HG03439 (cell line): ENCODE measurements around the gene AGER.
"Not testable (repeated sequence)": the region's sequence is repeated elsewhere in the genome, so short reads cannot be mapped to it uniquely, and the experiment has no call there.

Experiments used
- ATAC-seq: cut with Tn5 transposase; IDR thresholded peaks from one replicate; pipeline ENCODE4 v1.9.1; 2021; ENCODE audit warnings: mild to moderate bottlenecking, moderate library complexity; ENCODE audit not compliant: unreplicated experiment

AGER gene

DNA sequence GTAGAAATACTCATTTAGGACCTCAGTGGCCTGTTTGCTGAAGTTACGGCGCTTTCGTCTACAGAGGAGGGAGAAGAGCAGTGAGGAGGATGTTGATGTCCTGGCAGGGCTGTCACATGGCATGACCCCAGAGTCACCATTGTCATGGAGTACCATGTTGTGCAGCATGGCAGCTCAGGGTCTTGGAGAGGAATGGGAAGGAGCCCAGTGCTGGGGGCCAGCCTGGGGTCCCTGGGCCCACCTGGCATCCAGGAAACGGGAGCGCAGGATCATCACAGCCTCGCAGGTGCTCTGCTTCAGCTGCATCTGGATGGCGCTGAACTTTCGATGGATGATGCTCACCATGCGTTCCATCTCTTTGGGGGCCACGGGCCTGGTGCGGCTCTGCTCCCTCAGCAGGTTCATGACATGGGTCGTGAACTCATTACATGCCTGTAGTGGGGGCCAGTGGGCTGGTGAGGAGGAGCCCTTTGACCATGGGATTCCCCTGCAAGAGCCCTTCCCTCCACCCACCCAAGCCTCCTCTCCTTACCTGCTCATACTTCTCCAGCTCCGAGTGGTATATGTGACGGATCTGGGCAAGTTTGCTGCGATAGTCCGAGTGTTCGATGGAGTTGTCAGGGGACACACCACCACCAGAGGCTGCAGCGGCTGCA, 3.8 kb upstream of the AGER start:
- not testable (repeated sequence) for ATAC-seq

DNA sequence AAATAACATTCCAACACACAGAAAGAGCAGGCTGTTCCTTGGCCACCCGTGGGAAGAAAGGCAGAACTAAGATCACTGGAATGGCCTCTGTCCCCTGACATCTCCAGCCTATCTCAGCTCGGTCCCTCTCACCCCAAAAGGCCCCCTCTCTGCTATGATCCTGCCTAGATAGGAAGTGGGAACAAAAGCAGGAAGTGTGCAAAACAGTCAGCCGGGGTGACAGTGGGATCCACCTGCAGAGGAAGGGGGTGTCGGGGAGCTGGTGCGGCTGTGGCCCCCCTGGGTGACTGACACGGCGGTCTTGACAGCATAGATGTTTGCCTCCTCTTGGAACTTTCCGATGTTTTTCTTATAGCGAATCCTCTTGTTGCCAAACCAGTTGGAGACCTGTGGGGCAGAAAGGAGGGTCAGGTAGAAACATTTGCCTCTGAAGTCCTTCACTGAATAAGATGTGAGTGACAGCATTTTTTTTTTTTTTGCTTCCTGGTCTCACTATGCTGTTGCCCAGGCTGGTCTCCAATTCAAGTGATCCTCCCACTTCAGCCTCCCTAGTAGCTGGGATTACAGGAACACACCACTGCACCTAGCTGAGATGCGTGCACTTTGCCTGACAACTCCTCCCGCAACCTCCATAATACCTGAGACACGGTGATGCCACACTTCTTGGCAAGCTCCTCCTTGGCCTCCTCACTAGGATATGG, 3.1 kb upstream of the AGER start:
- ATAC-seq, result no peak

DNA sequence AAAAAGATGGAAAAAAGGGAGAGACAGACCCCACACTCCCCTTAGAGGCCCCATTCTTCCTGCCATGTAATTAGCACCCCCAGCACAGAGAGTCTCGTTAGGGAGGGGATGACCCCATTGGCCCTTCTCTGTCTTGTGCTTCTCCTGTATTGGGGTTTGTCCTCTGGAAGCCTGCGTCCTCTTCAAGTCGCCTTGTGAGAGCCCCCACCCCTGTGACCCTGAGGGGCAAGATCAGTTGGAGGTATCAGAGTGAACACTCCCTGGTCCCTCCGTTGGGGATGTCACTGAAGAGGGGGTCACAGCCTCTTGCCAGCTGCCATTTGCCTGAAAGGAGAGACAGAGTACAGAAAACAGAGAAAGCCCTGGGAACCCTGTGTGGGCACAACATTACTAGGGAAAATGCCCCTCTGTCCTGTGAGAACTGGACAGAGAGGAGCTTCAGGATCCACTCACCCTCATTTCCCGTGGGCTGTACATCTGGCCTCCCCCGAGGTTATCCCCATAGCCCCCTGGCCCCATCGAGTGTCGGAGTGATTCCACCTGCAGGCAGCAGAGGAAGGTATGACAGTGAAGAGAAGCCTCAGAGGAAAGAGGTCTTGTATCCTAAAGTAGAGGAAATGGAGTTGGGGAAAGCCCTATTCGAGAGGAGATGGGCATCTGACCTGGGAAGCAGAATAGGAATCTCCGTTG, 2.2 kb upstream of the AGER start:
- not testable (repeated sequence) for ATAC-seq

DNA sequence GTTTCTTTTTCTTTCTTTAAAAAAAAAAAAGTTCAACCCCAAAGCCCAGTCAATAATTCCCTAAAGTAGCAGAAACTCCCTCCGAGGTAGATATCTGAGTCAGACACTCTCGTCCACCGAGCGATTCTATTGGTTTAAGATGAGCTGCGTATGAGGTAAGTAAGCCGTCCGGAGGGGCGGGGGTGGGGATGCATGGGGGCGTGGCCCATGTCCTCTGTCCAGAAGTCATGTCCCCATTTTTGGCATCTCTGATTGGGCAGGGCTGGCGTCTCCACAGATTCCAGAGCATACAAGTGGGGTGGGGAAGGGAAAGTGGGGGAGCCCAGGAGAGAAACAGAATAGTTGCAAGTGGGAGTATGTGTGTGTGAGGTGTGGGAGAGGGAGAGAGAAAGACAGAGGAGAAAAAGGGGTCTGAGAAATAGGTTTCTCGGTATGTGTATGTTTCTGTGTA, 1.7 kb upstream of the AGER start:
- not testable (repeated sequence) for ATAC-seq

DNA sequence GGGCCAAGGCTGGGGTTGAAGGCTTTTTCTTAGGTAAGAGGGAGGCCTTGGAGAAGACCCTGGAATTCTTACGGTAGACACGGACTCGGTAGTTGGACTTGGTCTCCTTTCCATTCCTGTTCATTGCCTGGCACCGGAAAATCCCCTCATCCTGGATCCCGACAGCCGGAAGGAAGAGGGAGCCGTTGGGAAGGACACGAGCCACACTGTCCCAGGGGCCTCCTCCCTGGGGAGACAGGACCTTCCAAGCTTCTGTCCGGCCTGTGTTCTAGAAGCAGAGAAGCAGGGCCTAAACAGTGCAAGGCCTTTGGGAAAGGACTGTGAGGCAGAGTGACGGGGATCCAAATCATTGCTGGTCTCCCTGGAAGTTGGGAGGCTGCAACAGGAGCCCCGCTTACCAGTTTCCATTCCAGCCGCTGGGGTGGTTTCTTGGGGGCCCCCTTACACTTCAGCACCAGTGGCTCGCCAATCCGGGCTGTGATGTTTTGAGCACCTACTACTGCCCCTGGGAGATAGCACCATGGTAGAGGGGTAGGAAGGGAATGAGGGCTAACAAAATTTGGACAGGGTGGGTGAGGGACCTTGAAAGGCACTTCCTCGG, 470 bp downstream of the AGER start:
- no peak for ATAC-seq

DNA sequence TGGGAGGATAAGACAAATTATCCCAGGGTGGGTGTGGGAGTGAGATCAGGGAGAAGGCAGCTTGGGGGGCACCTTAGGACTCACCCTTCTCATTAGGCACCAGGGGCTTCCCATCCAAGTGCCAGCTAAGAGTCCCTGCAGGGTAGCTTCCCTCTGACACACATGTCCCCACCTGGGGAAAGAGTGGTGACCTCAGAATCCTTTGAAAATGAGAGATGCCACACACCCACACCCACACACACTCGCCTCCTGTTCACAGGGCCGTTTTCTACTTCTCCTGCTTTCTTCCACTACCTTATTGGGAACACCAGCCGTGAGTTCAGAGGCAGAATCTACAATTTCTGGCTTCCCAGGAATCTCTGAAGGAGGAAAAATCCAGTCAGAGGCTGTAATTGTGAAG, 1.0 kb downstream of the AGER start:
- no peak for ATAC-seq

DNA sequence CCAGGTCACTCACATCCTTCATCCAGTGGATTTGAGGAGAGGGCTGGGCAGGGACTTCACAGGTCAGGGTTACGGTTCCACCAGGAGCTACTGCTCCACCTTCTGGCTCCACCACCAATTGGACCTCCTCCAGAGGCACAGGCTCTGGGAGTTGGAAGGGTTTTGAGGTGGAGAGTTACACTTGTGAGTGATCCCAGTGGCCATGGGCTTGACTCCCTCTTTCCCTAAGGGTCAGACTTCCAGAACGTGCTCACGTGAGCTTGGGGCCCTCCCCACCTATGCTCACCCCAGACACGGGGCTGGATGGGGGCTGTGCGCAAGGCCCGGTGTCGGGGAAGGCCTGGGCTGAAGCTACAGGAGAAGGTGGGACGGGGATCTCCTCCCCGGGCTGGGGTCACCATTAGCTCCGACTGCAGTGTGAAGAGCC, 1.5 kb downstream of the AGER start:
- no peak for ATAC-seq

DNA sequence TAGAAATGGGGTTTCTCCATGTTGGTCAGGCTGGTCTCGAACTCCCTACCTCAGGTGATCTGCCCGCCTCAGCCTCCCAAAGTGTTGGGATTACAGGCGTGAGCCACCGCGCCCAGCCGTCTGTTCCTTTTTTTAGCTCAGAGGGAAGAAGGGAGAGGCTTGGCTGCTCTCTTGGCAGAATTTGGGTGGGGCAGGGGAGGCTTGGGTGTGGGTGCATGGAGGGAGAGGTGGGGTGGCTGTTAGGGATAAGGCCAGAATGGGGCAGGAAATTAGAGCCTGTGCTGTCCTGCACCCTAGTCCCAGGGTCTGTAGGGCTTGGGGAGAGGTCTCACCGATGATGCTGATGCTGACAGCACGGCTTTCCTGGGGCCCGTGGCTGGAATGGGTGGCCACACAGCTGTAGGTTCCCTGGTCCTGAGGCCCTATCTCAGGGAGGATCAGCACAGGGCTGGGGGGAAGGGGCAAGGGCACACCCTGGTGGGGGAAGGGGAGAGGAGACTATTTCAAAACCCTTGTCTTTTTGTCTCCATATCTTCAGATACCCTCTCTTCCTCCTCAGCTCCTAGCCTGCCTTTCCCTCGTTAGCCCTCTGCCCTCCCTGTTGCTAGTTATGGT, 2.0 kb downstream of the AGER start:
- ATAC-seq, result no peak

DNA sequence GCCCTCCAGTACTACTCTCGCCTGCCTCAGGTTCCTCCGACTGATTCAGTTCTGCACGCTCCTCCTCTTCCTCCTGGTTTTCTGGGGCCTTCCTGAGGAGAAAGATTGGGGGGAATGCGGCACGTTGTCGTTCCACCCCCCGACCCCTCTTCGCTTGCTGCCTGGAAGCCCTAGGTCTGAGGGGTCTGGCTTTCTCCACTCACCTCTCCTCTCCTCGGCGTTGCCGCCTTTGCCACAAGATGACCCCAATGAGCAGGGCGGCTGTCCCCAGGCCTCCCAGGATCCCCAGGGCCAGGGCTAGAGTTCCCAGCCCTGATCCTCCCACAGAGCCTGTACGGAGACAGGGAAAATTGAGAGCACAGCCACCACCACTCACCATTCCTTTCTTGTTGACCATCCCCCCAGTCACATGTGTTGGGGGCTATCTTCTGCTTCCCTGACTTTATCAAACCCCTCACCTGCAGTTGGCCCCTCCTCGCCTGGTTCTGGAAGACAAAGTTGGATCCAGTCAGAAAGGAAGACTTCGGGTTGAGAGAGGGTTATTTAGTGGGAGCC, 2.8 kb downstream of the AGER start:
- ATAC-seq, result no peak

DNA sequence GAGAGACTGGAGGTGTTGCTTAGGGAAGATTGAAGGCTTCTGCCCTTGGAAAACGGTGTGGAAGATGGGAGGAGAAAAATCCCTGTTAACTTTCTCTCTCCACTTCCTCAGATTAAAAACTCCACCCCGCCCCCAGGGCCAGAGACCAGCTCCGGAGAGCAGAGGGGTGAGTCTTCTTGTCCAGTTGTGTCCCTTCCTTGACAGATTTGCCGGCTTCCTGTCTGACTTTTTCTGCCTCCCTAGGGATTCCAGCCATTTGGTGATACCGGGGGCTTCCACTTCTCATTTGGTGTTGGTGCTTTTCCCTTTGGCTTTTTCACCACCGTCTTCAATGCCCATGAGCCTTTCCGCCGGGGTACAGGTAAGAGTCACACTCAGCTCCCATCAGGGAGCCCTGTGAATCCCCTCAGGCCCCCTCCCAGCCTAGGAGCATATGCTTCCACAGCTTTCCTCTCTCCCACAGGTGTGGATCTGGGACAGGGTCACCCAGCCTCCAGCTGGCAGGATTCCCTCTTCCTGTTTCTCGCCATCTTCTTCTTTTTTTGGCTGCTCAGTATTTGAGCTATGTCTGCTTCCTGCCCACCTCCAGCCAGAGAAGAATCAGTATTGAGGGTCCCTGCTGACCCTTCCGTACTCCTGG, 4.2 kb downstream of the AGER start:
- ATAC-seq, result no peak

DNA sequence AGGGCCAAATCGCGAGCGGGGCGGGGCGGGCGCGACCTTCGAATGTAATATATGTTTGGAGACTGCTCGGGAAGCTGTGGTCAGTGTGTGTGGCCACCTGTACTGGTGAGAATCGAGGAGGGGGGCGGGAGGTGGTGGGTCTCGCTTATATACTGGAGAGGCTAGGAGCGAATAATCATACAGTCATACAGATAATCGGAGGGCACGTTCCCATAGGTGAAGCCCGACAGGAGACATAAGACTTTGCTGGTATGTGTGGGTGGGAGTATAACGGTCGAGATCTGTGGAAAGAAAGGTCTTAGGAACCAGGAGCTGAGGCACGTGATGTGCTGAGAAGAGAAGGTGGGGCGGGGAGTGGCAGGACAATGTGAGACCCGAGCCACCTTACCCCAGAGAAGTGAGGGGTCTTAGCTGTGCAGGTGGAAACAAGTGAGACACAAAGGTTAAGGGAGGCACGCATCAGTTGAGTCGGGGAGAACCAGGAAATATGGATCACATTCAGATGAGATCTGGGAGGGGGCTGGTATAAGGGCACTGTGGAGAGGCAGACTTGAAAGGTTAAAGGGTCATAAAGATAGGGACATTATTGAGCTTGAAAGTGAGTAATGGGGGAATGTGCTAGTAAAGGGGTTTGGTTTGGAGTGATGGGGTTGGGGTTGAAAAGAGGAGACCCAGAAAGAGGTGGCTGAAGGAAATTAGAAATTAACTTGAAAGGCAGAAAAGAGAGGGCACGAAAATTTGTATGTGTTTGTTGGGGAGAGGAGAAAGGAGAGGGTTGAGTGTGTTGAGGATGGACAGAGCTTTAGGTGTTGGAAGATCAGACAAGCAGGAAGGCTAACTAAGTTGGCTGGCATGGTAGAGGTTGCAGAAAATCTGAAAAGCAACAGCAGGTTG, 5.3 kb downstream of the AGER start:
- ATAC-seq, result no peak

DNA sequence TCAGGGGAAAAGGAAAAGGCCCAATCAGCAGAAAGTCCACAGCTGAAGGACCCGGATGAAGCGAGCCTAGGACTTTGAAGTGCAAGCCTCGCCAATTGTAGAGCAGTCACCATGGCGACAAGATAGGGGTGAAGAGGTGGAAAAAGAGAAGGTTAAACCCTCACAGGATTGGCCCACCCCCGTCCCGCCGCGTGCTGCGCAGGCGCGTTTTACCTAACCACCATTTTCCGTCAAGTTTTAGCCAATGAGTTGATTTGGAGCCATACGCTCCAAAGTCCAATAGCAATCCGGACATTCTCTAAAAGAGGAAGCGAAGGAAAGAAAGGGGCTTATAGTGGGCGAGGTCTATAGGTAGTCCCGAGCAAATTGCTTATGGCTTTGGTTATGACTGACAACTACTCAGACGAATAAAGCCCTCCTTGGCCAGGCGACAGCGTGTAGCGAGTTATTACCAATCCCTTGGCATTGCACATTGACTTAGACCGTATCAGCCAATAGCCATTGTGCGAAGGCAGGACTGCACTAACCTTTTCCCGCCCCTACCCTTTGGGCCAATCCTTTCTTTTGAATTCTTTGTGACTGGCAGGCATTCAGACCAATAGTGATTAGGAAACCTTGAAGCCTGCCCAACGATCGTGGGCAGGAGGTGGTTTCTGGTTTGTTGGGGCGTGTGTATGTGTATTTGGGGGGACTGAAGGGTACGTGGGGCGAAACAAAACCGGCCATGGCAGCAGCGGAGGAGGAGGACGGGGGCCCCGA, 6.1 kb downstream of the AGER start, which contains the start of gene RNF5:
RNF5 (plus strand) TSS at position 618 of the 759 bp plus-strand sequence; CDS start at position 725, 107 bp downstream.
- peak; percentile 81 for ATAC-seq

DNA sequence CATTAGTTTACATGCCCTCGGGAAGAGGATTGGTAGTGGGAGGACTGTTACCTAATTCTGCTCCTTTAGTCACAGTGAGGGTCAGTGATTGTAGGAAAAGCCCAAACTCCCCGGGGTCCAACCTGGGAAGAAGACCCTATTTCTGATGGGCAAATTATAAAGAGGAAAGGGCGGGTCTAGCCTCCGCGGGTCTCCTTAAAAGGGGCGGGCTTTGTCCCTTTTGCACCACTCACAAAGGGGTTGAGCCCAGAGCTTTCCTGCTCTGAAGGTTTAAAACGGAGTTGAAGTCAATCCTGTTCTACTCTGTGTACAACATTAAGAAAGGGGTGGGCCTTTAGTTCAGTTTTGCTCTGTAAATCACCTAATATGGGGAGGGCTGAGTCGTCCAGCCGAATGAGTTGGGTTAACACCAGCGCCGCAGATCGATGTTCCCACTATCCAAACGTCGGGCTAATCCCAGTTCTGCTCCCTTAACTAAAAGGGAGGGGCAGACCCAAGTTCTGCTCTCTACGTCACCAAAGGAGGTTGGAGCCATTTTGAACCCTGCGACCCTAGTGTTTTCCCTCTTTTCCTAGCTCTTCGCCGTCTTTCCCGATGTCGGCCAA, 6.8 kb downstream of the AGER start:
- peak; percentile 4 for ATAC-seq

DNA sequence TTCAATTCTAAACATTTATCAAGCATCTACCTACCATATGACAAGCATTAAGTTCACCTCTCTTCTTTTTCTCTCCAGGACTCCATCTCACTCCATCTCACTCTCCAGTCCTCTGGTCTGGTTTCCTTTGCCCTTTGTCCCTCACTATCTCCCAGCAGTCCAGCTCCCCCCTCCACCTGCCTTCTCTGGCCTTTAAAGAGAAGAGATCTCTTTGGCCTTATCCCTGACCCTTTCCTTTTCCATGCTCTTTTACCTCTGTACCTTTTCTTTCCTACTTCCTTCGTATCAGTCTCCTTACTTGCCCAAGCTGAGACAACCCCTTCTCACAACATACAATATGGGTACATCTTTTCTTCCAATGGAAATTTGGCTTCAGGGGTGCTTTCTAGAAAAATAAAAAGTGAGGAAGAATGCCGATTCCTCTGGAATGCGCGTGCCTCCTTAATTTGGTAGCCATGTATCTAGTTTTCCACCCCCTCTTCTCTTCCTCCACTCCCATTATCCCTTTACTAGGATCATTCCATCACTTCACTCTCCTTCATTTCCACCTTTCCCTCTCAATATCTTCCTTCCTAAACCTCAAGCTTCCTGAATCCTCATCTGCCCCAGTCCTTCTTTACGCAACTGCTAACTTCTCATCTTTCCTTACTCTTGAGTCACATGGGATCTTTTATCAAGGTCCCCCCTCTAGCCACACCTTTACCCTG, 7.4 kb downstream of the AGER start:
- ATAC-seq, result no peak

DNA sequence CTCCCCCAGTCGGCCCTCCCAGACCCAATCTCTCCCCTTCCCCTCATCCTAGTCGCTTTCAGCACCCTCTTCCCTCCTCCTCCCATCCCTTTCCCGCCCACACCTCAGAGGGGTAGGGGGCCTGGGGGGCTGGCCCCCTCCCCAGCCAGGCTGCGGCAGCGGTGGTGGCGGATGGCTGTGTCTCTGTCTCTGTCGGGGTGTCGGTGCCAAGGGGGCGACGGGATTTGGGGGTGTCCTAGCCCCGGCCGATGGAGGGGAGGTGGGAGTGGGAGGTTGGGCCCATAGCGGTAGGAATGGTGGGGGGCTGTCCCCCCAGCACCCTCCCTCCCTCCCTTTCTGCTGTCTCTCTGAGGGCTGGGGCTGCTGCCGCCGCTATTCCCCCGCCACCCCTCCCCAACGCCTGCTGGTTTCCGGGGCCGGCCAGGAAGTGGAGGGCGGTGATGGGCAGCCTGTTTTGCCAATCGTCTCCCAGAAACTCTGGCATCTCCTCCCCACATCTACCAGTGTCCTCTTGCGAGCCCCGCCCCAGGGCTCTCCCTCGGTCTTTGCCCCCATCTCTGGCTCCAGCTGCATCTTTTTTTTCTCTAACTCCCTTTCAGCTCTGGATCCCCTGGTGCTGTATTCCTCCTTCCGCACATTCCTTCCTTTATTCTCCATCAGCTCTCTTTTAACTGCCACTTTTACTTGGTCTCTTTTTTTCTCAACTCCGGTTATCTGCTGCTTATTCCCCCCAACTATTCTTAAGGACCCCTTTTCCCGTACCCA, 8.2 kb downstream of the AGER start, which contains the start of gene AGPAT1:
AGPAT1 (minus strand) TSS at position 374 of the 765 bp plus-strand sequence. CDS start 4,588 bp downstream, outside the sequence.
- no peak for ATAC-seq

DNA sequence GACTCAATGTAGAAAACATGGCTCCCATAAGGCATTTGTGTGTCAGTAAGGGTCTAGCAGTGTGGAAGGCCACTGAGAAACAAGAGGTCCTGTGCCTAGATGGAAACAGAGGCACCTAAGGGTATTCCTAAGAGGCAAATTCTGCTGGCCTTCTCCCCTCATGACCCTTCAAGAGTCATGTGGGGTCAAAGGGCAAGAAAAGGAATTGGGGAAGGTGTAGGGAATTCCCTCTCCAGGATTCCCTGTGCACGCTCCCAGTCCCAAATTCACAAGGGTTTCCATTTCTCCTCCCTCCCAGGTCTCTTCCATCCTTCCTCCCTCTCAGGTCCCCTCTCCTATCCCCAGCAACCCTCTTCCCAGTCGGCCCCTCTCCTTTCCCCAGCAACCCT, 8.7 kb downstream of the AGER start:
- no peak for ATAC-seq

DNA sequence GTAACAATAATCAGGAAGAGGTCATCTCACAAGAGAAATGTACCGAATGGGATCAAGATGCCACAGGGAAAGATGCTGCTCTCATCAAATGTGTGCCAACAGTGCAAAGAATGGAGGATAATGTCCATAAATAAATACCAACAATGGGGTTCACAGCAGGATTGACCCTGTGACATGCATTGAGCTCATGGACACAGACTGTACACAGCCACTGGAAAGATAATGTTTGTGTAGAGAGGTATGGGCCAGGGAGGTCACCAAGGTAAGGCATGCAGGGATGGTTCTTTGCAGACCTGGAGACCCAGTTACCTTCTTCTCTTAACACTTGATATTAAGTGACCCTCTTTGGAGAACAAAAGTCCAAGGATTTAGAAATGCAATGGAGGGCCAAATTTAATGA, 9.6 kb downstream of the AGER start:
- ATAC-seq, result no peak
